Endothelial cell of umbilical vein (primary cell): ENCODE data around the gene HP1BP3.

Experiments
- CTCF ChIP-seq, 2 donors: IDR thresholded peaks; 1 replicate in 1 of 2; 2 replicates in 1 of 2; pipeline ENCODE4 v1.5.1; 2011; ENCODE audit warnings: low read length in 2 of 2, mild to moderate bottlenecking in 2 of 2, moderate library complexity in 2 of 2, control low read depth in 1 of 2, inconsistent platforms in 1 of 2, low read depth in 1 of 2; ENCODE audit not compliant: insufficient read depth in 1 of 2; ENCODE audit errors: extremely low read depth in 1 of 2
- MAX ChIP-seq: IDR thresholded peaks from 2 replicates; pipeline ENCODE4 v1.6.1; 2011; ENCODE audit not compliant: insufficient read depth, insufficient read length
- POLR2A ChIP-seq: IDR thresholded peaks from 2 replicates; pipeline ENCODE4 v1.6.1; 2012; ENCODE audit warnings: low read depth, mild to moderate bottlenecking, control low read depth, low read length
- POLR2AphosphoS5 ChIP-seq: IDR thresholded peaks from 2 replicates; pipeline ENCODE4 v1.6.1; 2012; ENCODE audit warnings: low read depth, mild to moderate bottlenecking, control low read depth, low read length, moderate library complexity; ENCODE audit not compliant: insufficient read depth

- TF ChIP-seq MAX (no peak), CTCF (IDR thresholded peaks at IDR 0.05; ENCODE audit: extremely low read depth in 1 of 2, insufficient read depth in 1 of 2, low read depth in 1 of 2, low read length in 2 of 2) (no peak), POLR2A (no peak), POLR2AphosphoS5 (no peak)
Observed at GRCh38 chr1:20695515-20695914, 91.6 kb downstream of the HP1BP3 start.
